Testis (tissue), 3 donors: ENCODE data around the gene SPRR1A. TPM values are rescaled to one million over a fixed set of nuclear protein-coding genes. Genes with fewer than 3 reads are reported as not detected.

ENCODE experiments used
- DNase-seq: peaks from one replicate; pipeline ENCODE4 v3.0.0-alpha.2; 2019
- H3K27ac ChIP-seq, 2 donors: fragments of 200-600 bp; sonication (generic); one replicate each; pipeline ENCODE4 v1.5.1; 2019
- H3K27me3 ChIP-seq: fragments of 200-600 bp; sonication (generic); one replicate; pipeline ENCODE4 v1.5.1; 2019
- H3K36me3 ChIP-seq: fragments of 200-600 bp; sonication (generic); one replicate; pipeline ENCODE4 v1.5.1; 2017; ENCODE audit warnings: low read depth; ENCODE audit errors: missing control alignments
- H3K4me1 ChIP-seq: fragments of 200-600 bp; sonication (generic); one replicate; pipeline ENCODE4 v1.5.1; 2019
- H3K4me3 ChIP-seq, 2 donors: fragments of 200-600 bp; sonication (generic); one replicate each; pipeline ENCODE4 v1.5.1; 2017 to 2019
- H3K9me3 ChIP-seq: fragments of 200-600 bp; sonication (generic); one replicate; pipeline ENCODE4 v1.5.1; 2017
- CTCF ChIP-seq, 3 experiments: fragments of 450-650 bp in 2 of 3; fragments of 200-600 bp in 1 of 3; sonication (generic) in 1 of 3; IDR thresholded peaks; one replicate each; pipeline ENCODE4 v1.5.1; 2016 to 2019; ENCODE audit warnings: antibody characterized with exemption in 3 of 3, mild to moderate bottlenecking in 2 of 3, moderate library complexity in 1 of 3
- POLR2A ChIP-seq: fragments of 450-650 bp; IDR thresholded peaks from one replicate; pipeline ENCODE4 v1.6.1; 2017; ENCODE audit warnings: antibody characterized with exemption, mild to moderate bottlenecking, moderate library complexity
- WGBS, 2 donors: methylation state at CpG; one replicate each; pipeline ENCODE4 v1.1.5; 2018; 5-methylcytosine and 5-hydroxymethylcytosine counted together
- intact Hi-C: fragments of 100-400 bp; cut with DNase I; formaldehyde crosslinking; loops from one replicate; pipeline ENCODE4 v1.15.1; 2023; ENCODE audit warnings: low total_unique reads
- polyA plus RNA-seq: library from polyadenylated mRNA; stranded (reverse); fragments of 350-450 nt; fragmentation: Illumina TruSeq; extraction: RNeasy Lipid Tissue Mini Kit (QIAGEN cat#74804); gene quantifications from one replicate; pipeline ENCODE4 v1.2.3, GENCODE V29; 2014; ENCODE audit warnings: low read depth, low replicate concordance; ENCODE audit not compliant: insufficient read depth
- small RNA-seq, 2 donors: library from RNA; depleted of rRNA; stranded (forward); fragments of <200 nt; gene quantifications; one replicate each; pipeline ENCODE3, GENCODE V24; 2016
- total RNA-seq, 2 donors: library from RNA; depleted of rRNA; stranded (reverse); fragments of >200 nt; gene quantifications; one replicate each; pipeline ENCODE4 v1.2.3, GENCODE V29; 2016

SPRR1A gene
- total and polyA plus RNA-seq, 3 donors from 2014 or later = not detected

GRCh38 chr1:153032073-153032472 is 48.2 kb downstream of the SPRR1A start:
- intact Hi-C loops = no loop called here

GRCh38 chr1:153032677-153033308 is 48.9 kb downstream of the SPRR1A start:
- intact Hi-C loops = no loop called here
- no peak overlapping the region for H3K27ac ChIP-seq
- no peaks in the 10 kb centered on the region for H3K36me3 ChIP-seq
- no peaks in the 10 kb centered on the region for H3K9me3 ChIP-seq
- H3K4me3 ChIP-seq = no peak overlapping the region
- H3K4me1 ChIP-seq = no peaks in the 10 kb centered on the region
- DNase-seq = peak; percentile 28
- H3K27me3 ChIP-seq = no peaks in the 10 kb centered on the region
- 48 to 53% methylated on average over 3 of the region's 3 CpGs for WGBS, 2 donors
- TF ChIP-seq CTCF (IDR thresholded peaks at IDR 0.05) = no peak
- no peak for TF ChIP-seq POLR2A

More at GRCh38 chr1:153032073-153032472, 48.2 kb downstream of the SPRR1A start:
- Histone ChIP-seq H3K27me3 (no peaks in the 10 kb centered on the region), H3K27ac (no peak overlapping the region), H3K4me1 (no peaks in the 10 kb centered on the region), H3K9me3 (no peaks in the 10 kb centered on the region), H3K4me3 (no peak overlapping the region), H3K36me3 (no peaks in the 10 kb centered on the region)
- DNase-seq = no peak
- TF ChIP-seq CTCF (IDR thresholded peaks at IDR 0.05) (no peak), POLR2A (no peak)

GRCh38 chr1:153035211-153035610 is 51.3 kb downstream of the SPRR1A start:
- 88 to 95% methylated on average over 1 of the region's 1 CpG for WGBS, 2 donors
- Histone ChIP-seq H3K4me3 (no peak overlapping the region), H3K9me3 (no peaks in the 10 kb centered on the region), H3K27me3 (no peaks in the 10 kb centered on the region), H3K4me1 (no peaks in the 10 kb centered on the region), H3K36me3 (no peaks in the 10 kb centered on the region), H3K27ac (no peak overlapping the region)
- TF ChIP-seq POLR2A (no peak), CTCF (IDR thresholded peaks at IDR 0.05) (no peak)
- DNase-seq = no peak
- intact Hi-C loops = no loop called here

Small RNA genes within 50 kb of the gene (small RNA-seq; reads per million reads assigned to genes)
- 0 to 0.28 reads per million in 2 donors for gene AL356867.1
- 0 reads per million in 2 donors for gene RF00322
- 0 reads per million in 2 donors for gene SPRR1A

Other genes starting within 250 kb of the SPRR1A start
- not detected for gene KPRP, start 226.1 kb upstream of the SPRR1A start, total RNA-seq
- gene KPRP, start 226.1 kb upstream of the SPRR1A start, polyA plus RNA-seq = not detected
- not detected for gene LCE1F, start 208.9 kb upstream of the SPRR1A start, total RNA-seq
- gene LCE1F, start 208.9 kb upstream of the SPRR1A start, polyA plus RNA-seq = not detected
- not detected for gene LCE1E, start 197.8 kb upstream of the SPRR1A start, total RNA-seq
- gene LCE1E, start 197.8 kb upstream of the SPRR1A start, polyA plus RNA-seq = not detected
- gene LCE1D, start 187.4 kb upstream of the SPRR1A start, total RNA-seq = not detected
- gene LCE1D, start 187.4 kb upstream of the SPRR1A start, polyA plus RNA-seq = not detected
- gene LCE1C, start 177.4 kb upstream of the SPRR1A start, total RNA-seq = not detected
- gene LCE1C, start 177.4 kb upstream of the SPRR1A start, polyA plus RNA-seq = not detected
- not detected for gene LCE1B, start 172.1 kb upstream of the SPRR1A start, total RNA-seq
- not detected for gene LCE1B, start 172.1 kb upstream of the SPRR1A start, polyA plus RNA-seq
- not detected for gene LCE1A, start 156.6 kb upstream of the SPRR1A start, total RNA-seq
- gene LCE1A, start 156.6 kb upstream of the SPRR1A start, polyA plus RNA-seq = not detected
- not detected for gene LCE6A, start 141.2 kb upstream of the SPRR1A start, total RNA-seq
- gene LCE6A, start 141.2 kb upstream of the SPRR1A start, polyA plus RNA-seq = not detected
- not detected for gene LCE7A, start 124.1 kb upstream of the SPRR1A start, total RNA-seq
- not detected for gene LCE7A, start 124.1 kb upstream of the SPRR1A start, polyA plus RNA-seq
- 100 to 1,000 TPM; 249 to 786 TPM for gene SMCP, start 105.8 kb upstream of the SPRR1A start, total RNA-seq
- 724 TPM for gene SMCP, start 105.8 kb upstream of the SPRR1A start, polyA plus RNA-seq
- not detected for gene IVL, start 75.5 kb upstream of the SPRR1A start, total RNA-seq
- gene IVL, start 75.5 kb upstream of the SPRR1A start, polyA plus RNA-seq = not detected
- gene SPRR5, start 36.9 kb upstream of the SPRR1A start, total RNA-seq = not detected
- not detected for gene SPRR5, start 36.9 kb upstream of the SPRR1A start, polyA plus RNA-seq
- gene SPRR4, start 13.4 kb upstream of the SPRR1A start, total RNA-seq = 1 to 10 TPM in 1 of 2 donors, under 1 TPM in 1; 0.81 to 8.4 TPM
- 9.5 TPM for gene SPRR4, start 13.4 kb upstream of the SPRR1A start, polyA plus RNA-seq
- not detected for gene SPRR3, start 17.7 kb downstream of the SPRR1A start, total RNA-seq
- not detected for gene SPRR3, start 17.7 kb downstream of the SPRR1A start, polyA plus RNA-seq
- not detected for gene SPRR1B, start 47.1 kb downstream of the SPRR1A start, total RNA-seq
- not detected for gene SPRR1B, start 47.1 kb downstream of the SPRR1A start, polyA plus RNA-seq
- gene SPRR2D, start 57.0 kb downstream of the SPRR1A start, total RNA-seq = under 1 TPM in 1 of 2 donors, not detected in 1; 0.56 TPM
- gene SPRR2D, start 57.0 kb downstream of the SPRR1A start, polyA plus RNA-seq = 0.74 TPM
- gene SPRR2A, start 73.4 kb downstream of the SPRR1A start, total RNA-seq = not detected
- gene SPRR2A, start 73.4 kb downstream of the SPRR1A start, polyA plus RNA-seq = not detected
- under 1 TPM in 1 of 2 donors, not detected in 1; 0.62 TPM for gene SPRR2B, start 87.5 kb downstream of the SPRR1A start, total RNA-seq
- gene SPRR2B, start 87.5 kb downstream of the SPRR1A start, polyA plus RNA-seq = 12.4 TPM
- gene SPRR2E, start 110.4 kb downstream of the SPRR1A start, total RNA-seq = not detected
- gene SPRR2E, start 110.4 kb downstream of the SPRR1A start, polyA plus RNA-seq = 1.4 TPM
- 1 to 10 TPM in 1 of 2 donors, not detected in 1; 4.9 TPM for gene SPRR2F, start 129.4 kb downstream of the SPRR1A start, total RNA-seq
- gene SPRR2F, start 129.4 kb downstream of the SPRR1A start, polyA plus RNA-seq = 21.6 TPM
- gene SPRR2G, start 166.8 kb downstream of the SPRR1A start, total RNA-seq = not detected
- gene SPRR2G, start 166.8 kb downstream of the SPRR1A start, polyA plus RNA-seq = 1.9 TPM
- 100 to 1,000 TPM; 124 to 467 TPM for gene LELP1, start 219.3 kb downstream of the SPRR1A start, total RNA-seq
- gene LELP1, start 219.3 kb downstream of the SPRR1A start, polyA plus RNA-seq = 847 TPM
- gene PRR9, start 233.5 kb downstream of the SPRR1A start, total RNA-seq = 1 to 10 TPM in 1 of 2 donors, under 1 TPM in 1; 0.31 to 2.8 TPM
- gene PRR9, start 233.5 kb downstream of the SPRR1A start, polyA plus RNA-seq = 3.5 TPM